DMS114 treated with DMSO at 0.1 percent for 48 hours (cell line): ENCODE measurements around the gene MAN2A2.
A peak's percentile ranks its signal among the peaks of the same experiment; 100 is the strongest.
"Not testable (repeated sequence)": the region's sequence is repeated elsewhere in the genome, so short reads cannot be mapped to it uniquely, and the experiment has no call there.

Experiments used
- DNase-seq: peaks from one replicate; lab custom pipeline; 2025; ENCODE audit not compliant: unreplicated experiment; lab: John Stamatoyannopoulos, UW

Gene MAN2A2

GRCh38 chr15:90917569-90917968 is 14.5 kb downstream of the MAN2A2 start:
- DNase-seq: no peak

DNA sequence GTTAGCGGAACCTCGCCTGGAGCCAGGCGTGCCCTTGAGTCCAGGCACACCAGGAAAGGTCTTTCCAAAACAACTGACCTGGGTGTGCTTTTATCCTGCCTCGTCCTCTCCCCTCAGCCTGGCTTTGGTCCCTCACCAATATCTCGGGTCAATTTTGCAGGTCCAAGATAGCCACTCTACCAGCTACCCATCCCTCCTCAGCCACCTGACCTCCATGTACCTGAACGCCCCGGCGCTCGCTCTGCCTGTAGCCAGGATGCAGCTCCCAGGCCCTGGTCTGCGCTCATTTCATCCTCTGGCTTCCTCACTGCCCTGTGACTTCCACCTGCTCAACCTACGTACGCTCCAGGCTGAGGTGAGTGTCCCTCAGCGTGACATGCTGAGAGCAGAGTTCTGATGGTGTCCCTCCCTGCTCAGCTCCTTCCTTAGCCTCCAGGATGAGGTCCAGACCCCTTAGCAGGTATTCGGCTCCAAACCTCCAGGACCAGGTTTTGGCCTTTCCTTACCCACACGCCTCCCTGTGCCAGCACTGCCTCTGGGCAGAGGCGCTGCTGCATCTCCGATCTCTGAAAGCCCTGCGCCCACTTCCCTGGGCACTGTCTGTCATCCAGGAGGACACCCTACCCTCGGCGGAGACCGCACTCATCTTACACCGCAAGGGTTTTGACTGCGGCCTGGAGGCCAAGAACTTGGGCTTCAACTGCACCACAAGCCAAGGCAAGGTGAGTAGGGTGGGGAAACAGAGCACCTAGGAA is 15.1 kb downstream of the MAN2A2 start:
- DNase-seq: no peak

- DNase-seq: no peak
Observed at GRCh38 chr15:90918835-90919234, 15.7 kb downstream of the MAN2A2 start.

DNA sequence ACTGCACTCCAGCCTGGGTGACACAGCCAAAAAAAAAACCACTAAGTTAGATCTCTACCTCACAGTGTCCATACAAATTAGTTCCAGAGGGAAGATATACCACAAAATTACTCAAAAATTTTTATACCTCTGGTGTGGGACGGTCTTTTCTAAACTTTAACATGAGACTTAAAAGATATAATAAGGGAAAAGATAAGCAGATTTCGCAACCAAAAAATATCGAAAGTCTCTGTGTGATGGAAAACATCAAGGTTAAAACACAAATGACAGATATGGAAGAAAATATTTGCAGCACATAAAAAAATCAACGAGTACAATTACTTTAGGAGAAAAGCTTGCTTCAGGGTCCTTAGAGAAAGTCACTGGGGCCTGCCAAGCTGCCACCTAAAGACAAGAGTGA is 18.8 kb downstream of the MAN2A2 start:
- no peak for DNase-seq

DNA sequence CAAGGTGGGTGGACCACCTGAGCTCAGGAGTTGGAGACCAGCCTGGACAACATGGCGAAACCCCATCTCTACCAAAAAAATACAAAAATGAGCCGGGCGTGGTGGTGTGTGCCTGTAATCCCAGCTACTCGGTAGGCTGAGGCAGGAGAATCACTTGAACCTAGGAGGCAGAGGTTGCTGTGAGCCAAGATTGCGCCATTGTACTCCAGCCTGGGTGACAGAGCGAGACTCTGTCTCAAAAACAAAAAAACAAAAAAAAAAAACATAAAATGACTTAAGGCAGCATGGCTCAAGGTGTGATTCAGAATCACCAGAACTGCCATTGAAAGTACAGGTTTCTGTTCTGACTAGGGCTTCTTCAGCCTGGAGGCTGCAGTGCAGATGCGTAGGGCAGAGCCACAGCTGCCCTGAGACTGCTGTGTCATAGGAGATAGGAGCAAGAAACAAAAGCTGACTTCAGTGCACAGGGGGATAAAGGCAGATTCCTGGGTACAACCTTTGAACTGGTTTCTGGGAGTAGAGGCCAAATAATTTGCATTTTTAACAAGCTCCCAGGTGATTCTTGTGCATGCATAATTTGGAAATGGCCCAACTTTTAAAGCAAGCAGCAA is 19.7 kb downstream of the MAN2A2 start:
- DNase-seq: not testable (repeated sequence)

- no peak for DNase-seq
Observed at GRCh38 chr15:90924375-90924774, 21.3 kb downstream of the MAN2A2 start.

GRCh38 chr15:90926766-90927165 is 23.7 kb downstream of the MAN2A2 start:
- DNase-seq: not testable (repeated sequence)

DNA sequence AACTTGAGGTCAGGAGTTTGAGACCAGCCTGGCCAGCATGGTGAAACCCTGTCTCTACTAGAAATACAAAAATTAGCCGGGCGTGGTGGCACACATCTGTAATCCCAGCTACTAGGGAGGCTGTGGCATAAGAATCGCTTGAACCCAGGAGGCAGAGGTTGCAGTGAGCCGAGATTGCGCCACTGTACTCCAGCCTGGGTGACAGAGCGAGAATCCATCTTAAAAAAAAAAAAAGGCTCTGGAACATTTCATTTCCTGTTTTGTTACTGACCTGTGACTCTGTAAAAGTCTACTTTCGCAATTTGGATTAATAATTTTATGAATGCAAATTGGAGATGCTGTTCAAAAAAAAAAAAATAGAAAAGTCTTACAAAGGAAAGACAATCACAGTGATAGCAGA is 25.0 kb downstream of the MAN2A2 start:
- not testable (repeated sequence) for DNase-seq

DNA sequence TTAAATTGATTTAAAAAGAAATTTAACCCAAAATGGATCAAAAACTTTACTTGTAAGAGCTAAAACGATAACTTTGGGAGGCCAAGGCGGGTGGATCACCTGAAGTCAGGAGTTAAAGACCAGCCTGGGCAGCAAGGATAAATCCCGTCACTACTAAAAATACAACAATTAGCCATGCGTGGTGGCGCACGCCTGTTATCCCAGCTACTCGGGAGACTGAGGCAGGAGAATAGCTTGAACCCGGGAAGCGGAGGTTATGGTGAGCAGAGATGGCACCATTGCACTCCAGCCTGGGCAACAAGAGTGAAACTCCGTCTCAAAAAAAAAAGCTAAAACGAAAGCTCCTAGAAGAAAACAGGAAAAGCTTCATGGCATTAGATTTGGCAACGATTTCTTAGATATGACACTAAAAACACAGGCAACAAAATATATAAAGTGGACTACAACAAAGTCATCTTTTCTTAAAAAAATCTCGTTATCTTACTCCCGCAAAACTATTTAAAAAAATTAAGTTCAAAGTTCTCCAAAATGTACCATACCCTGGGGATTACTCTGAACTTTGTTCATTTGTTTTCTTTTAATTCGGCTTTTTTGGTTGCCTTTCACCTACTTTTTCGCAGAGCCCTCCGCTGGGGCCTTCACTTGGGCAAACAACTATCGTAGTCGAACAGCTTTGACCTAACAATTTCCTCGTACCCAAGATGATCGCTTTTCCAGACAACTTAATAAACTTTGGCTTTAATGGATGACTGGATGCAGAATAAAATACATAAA is 26.3 kb downstream of the MAN2A2 start:
- no peak for DNase-seq

- no peak for DNase-seq
Observed at GRCh38 chr15:90930861-90931574, 27.9 kb downstream of the MAN2A2 start.

DNA sequence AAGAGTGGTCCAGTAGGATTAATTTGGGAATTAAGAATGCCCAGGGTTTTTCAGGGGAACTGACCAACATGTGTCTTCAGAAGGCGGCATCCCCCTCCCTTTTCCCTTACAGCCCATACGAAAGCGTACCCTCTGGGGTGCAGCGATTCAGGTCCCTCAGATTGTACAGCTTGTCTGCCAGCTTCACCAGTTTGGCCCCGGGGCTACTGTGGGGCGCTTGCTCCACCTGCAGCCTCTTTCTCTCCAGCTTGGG is 28.4 kb downstream of the MAN2A2 start:
- DNase-seq: no peak

- peak; percentile 79 for DNase-seq
Observed at GRCh38 chr15:90931828-90932659, 28.9 kb downstream of the MAN2A2 start, which contains the start of gene HDDC3. Gene HDDC3 (minus strand): TSS chr15:90932549. CDS start chr15:90932540, 9 bp downstream.

GRCh38 chr15:90932660-90932991 is 29.5 kb downstream of the MAN2A2 start:
- no peak for DNase-seq

- DNase-seq: no peak
Observed at GRCh38 chr15:90933301-90933700, 30.2 kb downstream of the MAN2A2 start.

- DNase-seq: peak; percentile 86
Observed at GRCh38 chr15:90934256-90934948, 31.3 kb downstream of the MAN2A2 start.

DNA sequence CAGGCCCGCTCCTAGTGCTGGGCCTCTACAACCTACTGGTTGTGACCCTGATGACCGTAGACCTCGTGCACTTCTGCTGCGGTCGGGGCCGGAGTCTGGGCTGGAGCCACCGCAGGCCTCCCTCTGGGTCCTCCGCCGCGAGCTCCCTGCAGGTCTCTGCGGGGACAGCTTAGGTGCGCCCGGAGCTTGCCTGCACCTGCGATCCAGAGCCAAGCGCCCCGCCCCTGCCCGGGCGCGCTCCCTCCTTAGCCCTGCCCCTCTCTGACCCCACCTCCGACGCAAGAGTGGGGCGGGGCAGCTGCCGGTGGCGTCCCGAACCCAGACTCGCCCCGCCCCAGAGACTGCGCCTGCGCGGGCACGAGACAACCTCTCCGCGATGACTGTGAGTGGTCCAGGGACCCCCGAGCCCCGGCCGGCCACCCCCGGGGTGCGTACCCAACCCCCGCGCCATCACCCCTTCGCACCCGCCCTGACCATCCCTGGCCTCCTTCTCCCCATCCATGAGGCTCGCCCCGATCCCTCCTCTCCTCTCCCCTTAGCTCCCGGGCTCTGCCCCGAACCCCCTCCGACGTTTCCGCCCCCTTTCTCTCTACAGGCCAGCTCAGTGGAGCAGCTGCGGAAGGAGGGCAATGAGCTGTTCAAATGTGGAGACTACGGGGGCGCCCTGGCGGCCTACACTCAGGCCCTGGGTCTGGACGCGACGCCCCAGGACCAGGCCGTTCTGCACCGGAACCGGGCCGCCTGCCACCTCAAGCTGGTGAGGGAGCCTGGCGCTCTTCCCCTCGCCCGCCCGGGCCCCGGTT is 32.0 kb downstream of the MAN2A2 start, which contains the start of gene UNC45A:
Gene UNC45A, plus strand, starts transcription at position 337 of the 803 bp plus-strand sequence. Its CDS starts 40 bp downstream, at position 377.
- peak; percentile 73 for DNase-seq

GRCh38 chr15:90936823-90937222 is 33.7 kb downstream of the MAN2A2 start:
- no peak for DNase-seq

DNA sequence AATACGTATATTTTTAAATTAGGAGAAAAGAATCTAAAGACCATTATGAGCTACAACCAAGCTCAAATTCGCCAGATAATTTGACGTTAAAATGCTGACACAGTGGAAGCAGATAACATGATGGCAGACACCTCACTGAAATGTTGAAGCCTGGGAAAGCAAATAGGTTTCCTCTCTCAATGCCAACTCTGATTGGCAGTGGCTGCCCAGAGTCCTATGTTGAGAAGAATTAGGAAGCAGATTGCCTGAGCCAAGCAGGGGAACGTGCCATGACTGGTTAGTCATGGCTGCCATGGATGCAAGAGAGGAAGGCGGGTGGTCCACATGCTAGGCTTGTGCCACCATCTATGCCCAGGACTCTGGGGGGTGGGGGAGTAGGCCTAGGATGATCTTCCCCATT is 35.2 kb downstream of the MAN2A2 start:
- no peak for DNase-seq

GRCh38 chr15:90939756-90940155 is 36.7 kb downstream of the MAN2A2 start:
- DNase-seq: no peak
